HepG2 (cell line): ENCODE results near the gene SRXN1. TPM values are rescaled to one million over a fixed set of nuclear protein-coding genes. Genes with fewer than 3 reads are reported as not detected.
A peak's percentile ranks its signal among the peaks of the same experiment; 100 is the strongest.

ENCODE experiments used
- ATAC-seq: fragments of 200-7000 bp; cut with Tn5 transposase; 3 replicates; pipeline ENCODE4 v1.9.1; 2020; ENCODE audit warnings: mild to moderate bottlenecking, moderate library complexity
- BruUV-seq: library from RNA; stranded (reverse); fragments of 400-500 nt; replicated peaks from 2 replicates; lab custom pipeline; 2021; lab: Mats Ljungman, UMichigan
- CTCF ChIA-PET: fragments of 300-600 bp; formaldehyde crosslinking; extraction: SDS; loops from one replicate; lab custom pipeline; 2021; ENCODE audit warnings: low total read pairs, inconsistent platforms, low intra/inter-chr PET ratio; lab: Yijun Ruan, JAX
- POLR2A ChIA-PET: fragments of 350-600 bp; sonication (Branson Sonifier 250); formaldehyde crosslinking; loops from one replicate; lab custom pipeline; 2020; ENCODE audit warnings: antibody characterized with exemption, inconsistent platforms; lab: Yijun Ruan, JAX
- DNase-seq: peaks from one replicate; pipeline ENCODE4 v3.0.0-alpha.2; 2015; ENCODE audit warnings: low spot score
- FAIRE-seq: peaks from 3 replicates; lab custom pipeline; 2011; peaks lifted over from hg19 to GRCh38; lab: Jason Lieb, UNC
- H2AFZ ChIP-seq: one replicate; pipeline ENCODE4 v1.6.1; 2011; ENCODE audit warnings: low read length, inconsistent platforms
- H3K27ac ChIP-seq: fragments of 300-600 bp; 3 replicates; pipeline ENCODE4 v1.8.0; 2011; ENCODE audit warnings: mixed run types, mild to moderate bottlenecking, mixed read lengths, low read length, inconsistent platforms; ENCODE audit not compliant: insufficient read depth; ENCODE audit errors: extremely low read length
- H3K27me3 ChIP-seq, 2 experiments: fragments of 200-600 bp in 1 of 2; 2 replicates in 1 of 2; 3 replicates in 1 of 2; pipeline versions ENCODE4 v1.6.0 to v1.8.0; 2011; ENCODE audit warnings: low read length in 2 of 2, mild to moderate bottlenecking in 2 of 2, moderate library complexity in 2 of 2, inconsistent platforms in 1 of 2; ENCODE audit not compliant: insufficient read depth in 2 of 2, control insufficient read depth in 1 of 2
- H3K36me3 ChIP-seq, 2 experiments: fragments of 200-600 bp in 1 of 2; replicated peaks in 1 of 2; 2 replicates in 1 of 2; 3 replicates in 1 of 2; pipeline versions ENCODE4 v1.5.1 to v1.8.0; 2011; ENCODE audit warnings: low read length in 2 of 2, inconsistent platforms in 1 of 2; ENCODE audit not compliant: insufficient read depth in 2 of 2, control insufficient read depth in 1 of 2
- H3K4me1 ChIP-seq: 2 replicates; pipeline ENCODE4 v1.5.1; 2012; ENCODE audit warnings: low read length, inconsistent platforms; ENCODE audit not compliant: insufficient read depth
- H3K4me2 ChIP-seq: 2 replicates; pipeline ENCODE4 v1.6.0; 2011; ENCODE audit warnings: low read depth, low read length, inconsistent platforms
- H3K4me3 ChIP-seq, 3 experiments: fragments of 200-600 bp in 1 of 3; sonication (generic), shearing (Covaris generic) in 1 of 3; replicated peaks in 1 of 3; 2 replicates each; pipeline ENCODE4 v1.5.1; 2011 to 2016; ENCODE audit warnings: low read length in 3 of 3, inconsistent platforms in 2 of 3, low read depth in 2 of 3, mild to moderate bottlenecking in 2 of 3, control low read depth in 1 of 3, mixed read lengths in 1 of 3; ENCODE audit not compliant: insufficient read depth in 1 of 3
- H3K79me2 ChIP-seq: one replicate; pipeline ENCODE4 v1.6.1; 2011; ENCODE audit warnings: low read length, inconsistent platforms; ENCODE audit not compliant: insufficient read depth
- H3K9ac ChIP-seq: 2 replicates; pipeline ENCODE4 v1.6.0; 2011; ENCODE audit warnings: mild to moderate bottlenecking, low read depth, low read length, inconsistent platforms; ENCODE audit not compliant: insufficient read depth
- H3K9me3 ChIP-seq: 2 replicates; pipeline ENCODE4 v1.5.1; 2012; ENCODE audit warnings: mild to moderate bottlenecking, low read length
- H4K20me1 ChIP-seq: 2 replicates; pipeline ENCODE4 v1.6.0; 2011; ENCODE audit warnings: inconsistent platforms, mild to moderate bottlenecking, low read length, moderate library complexity; ENCODE audit not compliant: insufficient read depth
- ATF7 ChIP-seq, 2 experiments: fragments of 450-650 bp in 1 of 2; sonication (generic) in 1 of 2; formaldehyde crosslinking in 1 of 2; IDR thresholded peaks; 2 replicates each; pipeline versions ENCODE4 v1.4.0 to v1.6.1; 2016 to 2020; ENCODE audit warnings: antibody characterized with exemption in 1 of 2, mild to moderate bottlenecking in 1 of 2, missing genetic modification reagents in 1 of 2
- DPF2 ChIP-seq: sonication (generic); formaldehyde crosslinking; IDR thresholded peaks from 2 replicates; pipeline ENCODE4 v1.4.0; 2020; ENCODE audit warnings: mild to moderate bottlenecking, low read depth, missing genetic modification reagents, borderline replicate concordance
- HMGXB4 ChIP-seq, 2 experiments: sonication (generic) in 1 of 2; formaldehyde crosslinking in 1 of 2; IDR thresholded peaks; 2 replicates each; pipeline versions ENCODE4 v1.4.0 to v1.6.1; 2018 to 2020; ENCODE audit warnings: missing genetic modification reagents in 2 of 2, borderline replicate concordance in 1 of 2, low read depth in 1 of 2, mild to moderate bottlenecking in 1 of 2, missing biosample characterization in 1 of 2
- KDM3A ChIP-seq: IDR thresholded peaks from 2 replicates; pipeline ENCODE4 v1.6.1; 2018; ENCODE audit warnings: low read depth, missing compliant biosample characterization
- MIER3 ChIP-seq: IDR thresholded peaks from 2 replicates; pipeline ENCODE4 v1.6.1; 2016; ENCODE audit warnings: missing compliant biosample characterization, borderline replicate concordance
- NCOA2 ChIP-seq: sonication (generic); formaldehyde crosslinking; IDR thresholded peaks from 2 replicates; pipeline ENCODE4 v1.8.0; 2022; ENCODE audit warnings: inconsistent platforms
- ZBTB37 ChIP-seq: sonication (generic); formaldehyde crosslinking; IDR thresholded peaks from 2 replicates; pipeline ENCODE4 v1.4.0; 2020; ENCODE audit warnings: mild to moderate bottlenecking, missing genetic modification reagents
- WGBS: methylation state at CpG from one replicate; pipeline ENCODE4 v1.1.6; 2017; ENCODE audit warnings: low lambda C conversion rate; 5-methylcytosine and 5-hydroxymethylcytosine counted together
- in situ Hi-C: cut with HindIII; loops from 2 replicates; pipeline ENCODE4 v1.10.0; 2017; ENCODE audit warnings: low pct_unique_long_range_greater_than_20kb; ENCODE audit not compliant: extremely low pct_ligation_motif_present
- intact Hi-C: fragments of 100-400 bp; cut with micrococcal nuclease; formaldehyde crosslinking; loops from one replicate; pipeline ENCODE4 v1.10.0; 2022; ENCODE audit not compliant: unreplicated experiment
- polyA plus RNA-seq, 8 experiments: library from polyadenylated mRNA; depleted of rRNA in 3 of 8; stranded (reverse) in 7 of 8; unstranded in 1 of 8; fragments of >200 nt; fragmentation: Illumina TruSeq in 4 of 8; extraction: Trizol in 4 of 8; gene quantifications; 2 replicates each; pipeline versions ENCODE4 v1.2.1 to v1.2.3, GENCODE V29; 2011 to 2016; ENCODE audit warnings: low read depth in 4 of 8, missing spikeins in 1 of 8, mixed read lengths in 1 of 8; ENCODE audit not compliant: insufficient read depth in 1 of 8
- total RNA-seq, 5 experiments: library from RNA; depleted of rRNA; stranded (reverse); fragments of >200 nt; fragmentation: Illumina TruSeq; extraction: Trizol; gene quantifications; 2 replicates each; pipeline ENCODE4 v1.2.3, GENCODE V29; 2016; ENCODE audit warnings: low read depth in 1 of 5

SRXN1 gene
- total and polyA plus RNA-seq, 2 of the 13 experiments (the other 11 are each of a cell fraction or from before 2014, with no cell fraction given): 29.9 to 87.7 TPM

- TF ChIP-seq HMGXB4 (CRISPR knock-in tag; IDR thresholded peaks at IDR 0.05; ENCODE audit: borderline replicate concordance in 1 of 2, low read depth in 1 of 2): no peak
- TF ChIP-seq NCOA2 (CRISPR knock-in tag): no peak
These were observed 21.9 kb downstream of the SRXN1 start (continued) for GRCh38 chr20:631101-631500.

GRCh38 chr20:626579-626978, 26.4 kb downstream of the SRXN1 start:
- no peak for DNase-seq
- BruUV-seq: no TSS peak
- TF ChIP-seq ATF7 (IDR thresholded peaks at IDR 0.05) (peak; percentile 53; the same call in 1 of the 2 replicates), ATF7 (CRISPR knock-in tag; IDR thresholded peaks at IDR 0.05) (no peak), ZBTB37 (CRISPR knock-in tag) (no peak), MIER3 (CRISPR knock-in tag) (no peak), KDM3A (CRISPR knock-in tag) (no peak), DPF2 (CRISPR knock-in tag) (no peak)
- ATAC-seq: no peak
- H3K9me3 ChIP-seq: no peaks in the 10 kb centered on the region
- H3K9ac ChIP-seq: no peak overlapping the region
- in situ Hi-C loops (no loop called here), intact Hi-C loops (no loop called here)
- ChIA-PET CTCF (no interaction called here), POLR2A (no interaction called here)
- 8% methylated on average over 2 of the region's 2 CpGs for WGBS
- no peaks in the 10 kb centered on the region for H3K79me2 ChIP-seq
- no peak overlapping the region for H2AFZ ChIP-seq
- no peak for FAIRE-seq
- no peaks in the 10 kb centered on the region for H4K20me1 ChIP-seq
- peaks cover 0 to 61% of the 10 kb centered on the region in 2 experiments; a peak in 4 of 5 replicates for H3K27me3 ChIP-seq
- H3K36me3 ChIP-seq: no peaks in the 10 kb centered on the region
- H3K4me2 ChIP-seq: no peak overlapping the region
- H3K4me1 ChIP-seq: no peaks in the 10 kb centered on the region
- H3K4me3 ChIP-seq: no peak overlapping the region
- H3K27ac ChIP-seq: no peak overlapping the region
